Keratinocyte (primary cell): Measurements from ENCODE around the gene VEGFB. TPM values are rescaled to one million over a fixed set of nuclear protein-coding genes. Genes with fewer than 3 reads are reported as not detected.

Experiments
- DNase-seq: peaks from one replicate; pipeline ENCODE4 v3.0.0-alpha.2; 2011; ENCODE audit warnings: low read depth, missing footprints, low spot score
- FAIRE-seq: peaks from 2 replicates; lab custom pipeline; 2011; peaks lifted over from hg19 to GRCh38; lab: Jason Lieb, UNC
- H2AFZ ChIP-seq: 2 replicates; pipeline ENCODE4 v1.6.0; 2012; ENCODE audit warnings: low read length, control low read depth, inconsistent platforms; ENCODE audit not compliant: control insufficient read depth
- H3K27ac ChIP-seq: 2 replicates; pipeline ENCODE4 v1.5.1; 2011; ENCODE audit warnings: low read length; ENCODE audit not compliant: control insufficient read depth, insufficient read depth
- H3K27me3 ChIP-seq: 3 replicates; pipeline ENCODE4 v1.6.0; 2011; ENCODE audit warnings: low read length; ENCODE audit not compliant: control insufficient read depth, insufficient read depth; ENCODE audit errors: extremely low read depth
- H3K36me3 ChIP-seq, 2 experiments: 2 replicates in 1 of 2; 3 replicates in 1 of 2; pipeline ENCODE4 v1.5.1; 2011; ENCODE audit warnings: low read length in 2 of 2, mild to moderate bottlenecking in 1 of 2; ENCODE audit not compliant: control insufficient read depth in 2 of 2, insufficient read depth in 2 of 2; ENCODE audit errors: extremely low read depth in 1 of 2
- H3K4me1 ChIP-seq: 3 replicates; pipeline ENCODE4 v1.5.1; 2011; ENCODE audit warnings: low read length; ENCODE audit not compliant: control insufficient read depth, insufficient read depth; ENCODE audit errors: extremely low read depth
- H3K4me2 ChIP-seq: 3 replicates; pipeline ENCODE4 v1.6.0; 2011; ENCODE audit warnings: low read depth, low read length; ENCODE audit not compliant: control insufficient read depth, insufficient read depth; ENCODE audit errors: extremely low read depth
- H3K4me3 ChIP-seq, 3 experiments: fragments of 200-600 bp in 1 of 3; sonication (generic) in 1 of 3; 2 replicates in 2 of 3; 3 replicates in 1 of 3; pipeline ENCODE4 v1.5.1; 2011 to 2016; ENCODE audit warnings: low read length in 3 of 3, mild to moderate bottlenecking in 3 of 3, control low read depth in 2 of 3, inconsistent platforms in 1 of 3, low read depth in 1 of 3, mixed read lengths in 1 of 3, mixed run types in 1 of 3, moderate library complexity in 1 of 3; ENCODE audit not compliant: control insufficient read depth in 2 of 3, insufficient read depth in 2 of 3; ENCODE audit errors: extremely low read depth in 1 of 3
- H3K79me2 ChIP-seq: 2 replicates; pipeline ENCODE4 v1.6.0; 2012; ENCODE audit warnings: low read length; ENCODE audit not compliant: control insufficient read depth, insufficient read depth
- H3K9ac ChIP-seq: 3 replicates; pipeline ENCODE4 v1.6.0; 2011; ENCODE audit warnings: low read length; ENCODE audit not compliant: control insufficient read depth, insufficient read depth; ENCODE audit errors: extremely low read depth
- H3K9me1 ChIP-seq: 3 replicates; pipeline ENCODE4 v1.6.0; 2011; ENCODE audit warnings: low read length; ENCODE audit not compliant: control insufficient read depth, insufficient read depth; ENCODE audit errors: extremely low read depth
- H3K9me3 ChIP-seq: 2 replicates; pipeline ENCODE4 v1.5.1; 2012; ENCODE audit warnings: low read depth, low read length; ENCODE audit not compliant: control insufficient read depth
- H4K20me1 ChIP-seq: 3 replicates; pipeline ENCODE4 v1.6.0; 2011; ENCODE audit warnings: low read length; ENCODE audit not compliant: control insufficient read depth, insufficient read depth; ENCODE audit errors: extremely low read depth
- CTCF ChIP-seq, 3 experiments: IDR thresholded peaks in 1 of 3; conservative IDR thresholded peaks in 1 of 3; optimal IDR thresholded peaks in 1 of 3; 2 replicates in 2 of 3; 3 replicates in 1 of 3; pipeline versions ENCODE3 to v1.5.1; 2011; ENCODE audit warnings: low read length in 3 of 3, mild to moderate bottlenecking in 3 of 3, moderate library complexity in 2 of 3, control low read depth in 1 of 3, inconsistent platforms in 1 of 3; ENCODE audit not compliant: insufficient read depth in 2 of 3; ENCODE audit errors: extremely low read depth in 1 of 3
- EZH2 ChIP-seq: IDR thresholded peaks from one replicate; pipeline ENCODE4 v1.6.1; 2012; ENCODE audit warnings: inconsistent platforms, mild to moderate bottlenecking, low read length, moderate library complexity
- dilution Hi-C: fragments of 300-500 bp; cut with MboI; formaldehyde crosslinking; loops from one replicate; pipeline ENCODE4 v1.7.0; 2020; ENCODE audit warnings: low sequenced_read_pairs; ENCODE audit not compliant: extremely low pct_ligation_motif_present
- polyA plus RNA-seq, 5 experiments: library from polyadenylated mRNA; depleted of rRNA in 3 of 5; stranded (reverse) in 3 of 5; stranded (forward) in 1 of 5; unstranded in 1 of 5; fragments of >200 nt; gene quantifications; 1 replicate in 1 of 5; 2 replicates in 3 of 5; 3 replicates in 1 of 5; pipeline versions ENCODE4 v1.2.1 to v1.2.3, GENCODE V29; 2011 to 2012; ENCODE audit warnings: missing spikeins in 2 of 5, low read depth in 1 of 5, low replicate concordance in 1 of 5

Gene VEGFB
- polyA plus RNA-seq, 1 donor (not counting 4 experiments of a cell fraction or from before 2014, with no cell fraction given): 10.0 TPM

GRCh38 chr11:64219755-64220154 lies 14.6 kb upstream of the VEGFB start:
- Histone ChIP-seq H3K4me1 (peaks cover 10% of the 10 kb centered on the region), H3K79me2 (no peaks in the 10 kb centered on the region), H3K27me3 (no peaks in the 10 kb centered on the region), H3K27ac (no peak overlapping the region), H3K4me2 (no peak overlapping the region), H3K4me3 (no peak overlapping the region), H3K9me1 (no peaks in the 10 kb centered on the region), H3K36me3 (peaks cover 2 to 6% of the 10 kb centered on the region in 2 experiments), H4K20me1 (no peaks in the 10 kb centered on the region), H3K9me3 (no peaks in the 10 kb centered on the region), H3K9ac (no peak overlapping the region), H2AFZ (no peak overlapping the region)
- FAIRE-seq: no peak
- TF ChIP-seq EZH2 (no peak), CTCF (optimal IDR thresholded peaks at IDR 0.05 in 1 of 3, IDR thresholded peaks at IDR 0.05 in 1 of 3, conservative IDR thresholded peaks at IDR 0.05 in 1 of 3; ENCODE audit: extremely low read depth in 1 of 3, insufficient read depth in 2 of 3, low read length in 3 of 3) (no peak)
- no peak for DNase-seq
- dilution Hi-C loops: no loop called here

- Histone ChIP-seq H3K9me3 (no peaks in the 10 kb centered on the region), H3K27me3 (no peaks in the 10 kb centered on the region), H3K79me2 (no peaks in the 10 kb centered on the region), H3K9ac (no peak overlapping the region), H3K4me3 (no peak overlapping the region), H4K20me1 (no peaks in the 10 kb centered on the region), H3K36me3 (peaks cover 2 to 4% of the 10 kb centered on the region in 2 experiments), H3K9me1 (no peaks in the 10 kb centered on the region), H3K4me2 (no peak overlapping the region), H3K4me1 (peaks cover 11% of the 10 kb centered on the region), H3K27ac (no peak overlapping the region), H2AFZ (no peak overlapping the region)
- TF ChIP-seq EZH2: no peak
- no peak for TF ChIP-seq CTCF (optimal IDR thresholded peaks at IDR 0.05 in 1 of 3, IDR thresholded peaks at IDR 0.05 in 1 of 3, conservative IDR thresholded peaks at IDR 0.05 in 1 of 3; ENCODE audit: extremely low read depth in 1 of 3, insufficient read depth in 2 of 3, low read length in 3 of 3)
- DNase-seq (no peak), FAIRE-seq (no peak)
- dilution Hi-C loops: no loop called here
These were observed 14.1 kb upstream of the VEGFB start for GRCh38 chr11:64220271-64220670.
